AG10803 (cell line): ENCODE measurements around the gene CD40.

Experiments
- DNase-seq: peaks from one replicate; pipeline ENCODE4 v3.0.0; 2010; ENCODE audit warnings: low read depth
- H3K4me3 ChIP-seq: 2 replicates; pipeline ENCODE4 v1.5.1; 2011; ENCODE audit warnings: mild to moderate bottlenecking, low read length, control low read depth
- TF ChIP-seq, protein P1 (sequence below): conservative IDR thresholded peaks from 2 replicates; pipeline ENCODE4 v1.5.1; 2011; ENCODE audit warnings: mild to moderate bottlenecking, low read length, control low read depth, inconsistent platforms

The CD40 gene

DNA sequence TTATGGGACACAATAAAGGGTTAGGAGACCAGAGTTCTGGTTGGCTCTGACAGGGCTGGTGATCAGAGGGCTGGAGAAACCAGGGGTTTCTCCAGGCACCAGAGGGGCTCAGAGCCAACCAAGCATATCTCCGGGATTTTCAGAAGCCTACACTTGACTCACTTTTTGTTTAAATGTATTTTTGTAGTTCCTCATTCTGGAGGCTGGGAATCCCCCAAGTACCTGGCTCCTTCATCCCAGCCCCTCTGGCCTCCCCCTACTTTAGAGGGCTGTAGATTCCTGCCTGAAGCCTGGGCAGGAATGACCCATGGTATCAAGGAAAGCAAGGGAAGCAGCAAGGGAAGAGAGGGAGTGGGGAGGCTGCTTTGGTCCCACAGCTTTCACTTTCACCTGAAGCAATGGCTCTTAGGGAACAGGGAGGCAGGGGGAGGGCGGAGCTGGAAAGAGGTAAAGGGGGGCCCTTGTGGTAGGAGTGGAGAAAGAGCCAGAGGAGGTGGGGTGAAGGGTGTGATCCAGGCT lies 973 bp downstream of the CD40 start:
- no peak for DNase-seq
- TF ChIP-seq, protein P1, sequence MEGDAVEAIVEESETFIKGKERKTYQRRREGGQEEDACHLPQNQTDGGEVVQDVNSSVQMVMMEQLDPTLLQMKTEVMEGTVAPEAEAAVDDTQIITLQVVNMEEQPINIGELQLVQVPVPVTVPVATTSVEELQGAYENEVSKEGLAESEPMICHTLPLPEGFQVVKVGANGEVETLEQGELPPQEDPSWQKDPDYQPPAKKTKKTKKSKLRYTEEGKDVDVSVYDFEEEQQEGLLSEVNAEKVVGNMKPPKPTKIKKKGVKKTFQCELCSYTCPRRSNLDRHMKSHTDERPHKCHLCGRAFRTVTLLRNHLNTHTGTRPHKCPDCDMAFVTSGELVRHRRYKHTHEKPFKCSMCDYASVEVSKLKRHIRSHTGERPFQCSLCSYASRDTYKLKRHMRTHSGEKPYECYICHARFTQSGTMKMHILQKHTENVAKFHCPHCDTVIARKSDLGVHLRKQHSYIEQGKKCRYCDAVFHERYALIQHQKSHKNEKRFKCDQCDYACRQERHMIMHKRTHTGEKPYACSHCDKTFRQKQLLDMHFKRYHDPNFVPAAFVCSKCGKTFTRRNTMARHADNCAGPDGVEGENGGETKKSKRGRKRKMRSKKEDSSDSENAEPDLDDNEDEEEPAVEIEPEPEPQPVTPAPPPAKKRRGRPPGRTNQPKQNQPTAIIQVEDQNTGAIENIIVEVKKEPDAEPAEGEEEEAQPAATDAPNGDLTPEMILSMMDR, result no peak

DNA sequence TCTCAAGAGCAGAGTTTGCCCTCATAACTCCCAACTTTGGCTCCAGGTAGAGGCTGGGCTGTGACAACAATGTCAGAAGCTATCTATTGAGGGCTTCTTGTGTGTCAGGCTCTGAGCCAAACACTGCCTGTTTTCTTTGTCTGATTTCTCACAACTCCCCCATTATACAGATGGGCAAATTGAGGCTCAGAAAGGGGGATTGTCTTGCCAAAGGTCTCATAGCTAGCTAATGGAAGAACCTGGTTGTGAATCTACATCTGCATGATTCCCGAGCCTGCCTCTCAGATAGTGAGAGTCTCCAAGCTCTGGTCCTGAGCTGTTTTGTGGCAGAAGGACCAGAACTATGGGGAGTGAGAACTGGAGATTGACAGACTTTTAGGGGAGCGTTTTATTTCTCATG lies 1.4 kb downstream of the CD40 start:
- H3K4me3 ChIP-seq, result no peak overlapping the region
- DNase-seq, result no peak
- TF ChIP-seq, protein P1, result no peak

More for the DNA sequence above, 973 bp downstream of the CD40 start:
- no peak overlapping the region for H3K4me3 ChIP-seq

DNA sequence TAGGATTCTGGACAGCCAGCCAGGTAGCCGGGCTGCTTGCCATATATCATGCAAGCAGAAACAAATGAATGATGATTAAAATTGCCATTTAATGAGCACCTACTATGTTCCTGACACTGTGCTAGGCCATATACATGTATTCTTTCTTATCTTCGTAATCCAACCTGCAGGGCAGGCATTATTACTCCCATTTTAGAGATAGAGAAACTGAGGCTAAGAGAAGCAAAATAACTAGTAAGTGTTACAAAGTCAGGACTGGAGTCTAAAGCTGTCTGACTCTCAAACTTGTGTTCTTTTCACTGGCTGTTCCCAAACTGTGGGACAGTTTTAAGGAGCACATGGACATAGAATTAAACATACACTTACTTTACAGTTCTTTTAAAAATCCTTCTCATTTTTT lies 2.0 kb downstream of the CD40 start:
- no peak overlapping the region for H3K4me3 ChIP-seq
- no peak for DNase-seq
- TF ChIP-seq, protein P1, result no peak

DNA sequence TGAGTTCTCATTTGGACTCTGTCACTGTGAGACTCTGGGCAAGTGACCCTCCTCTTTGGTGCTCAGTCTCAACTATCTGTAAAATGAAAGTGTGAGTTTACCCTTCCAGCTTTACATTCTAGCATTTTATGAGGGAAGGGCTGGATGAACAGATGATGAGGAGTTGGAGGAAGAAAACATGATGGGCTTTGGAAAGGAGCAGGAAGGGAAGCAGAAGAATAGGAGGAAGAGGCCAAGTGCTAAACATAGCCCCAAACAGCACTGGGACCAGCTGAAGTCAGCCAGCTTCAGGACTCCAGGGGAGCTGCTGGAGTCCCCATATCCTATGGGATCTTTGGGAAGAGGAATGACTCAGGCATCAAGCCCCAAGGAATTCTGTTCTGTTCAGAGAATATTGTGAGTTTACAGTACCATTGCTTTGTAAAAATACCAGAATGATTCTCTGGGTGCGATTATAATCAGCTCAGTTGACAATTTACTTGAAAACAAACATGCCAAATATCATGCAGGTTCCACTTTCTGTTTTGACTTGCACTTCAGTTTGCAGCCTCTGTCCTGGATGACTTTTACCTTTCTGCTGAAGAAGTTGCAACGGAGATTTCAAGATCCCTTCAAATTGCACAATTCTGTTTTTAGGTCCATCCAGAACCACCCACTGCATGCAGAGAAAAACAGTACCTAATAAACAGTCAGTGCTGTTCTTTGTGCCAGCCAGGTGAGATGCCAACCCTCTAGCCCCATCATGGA lies 3.2 kb downstream of the CD40 start:
- TF ChIP-seq, protein P1, result no peak
- H3K4me3 ChIP-seq, result no peak overlapping the region
- DNase-seq, result no peak

DNA sequence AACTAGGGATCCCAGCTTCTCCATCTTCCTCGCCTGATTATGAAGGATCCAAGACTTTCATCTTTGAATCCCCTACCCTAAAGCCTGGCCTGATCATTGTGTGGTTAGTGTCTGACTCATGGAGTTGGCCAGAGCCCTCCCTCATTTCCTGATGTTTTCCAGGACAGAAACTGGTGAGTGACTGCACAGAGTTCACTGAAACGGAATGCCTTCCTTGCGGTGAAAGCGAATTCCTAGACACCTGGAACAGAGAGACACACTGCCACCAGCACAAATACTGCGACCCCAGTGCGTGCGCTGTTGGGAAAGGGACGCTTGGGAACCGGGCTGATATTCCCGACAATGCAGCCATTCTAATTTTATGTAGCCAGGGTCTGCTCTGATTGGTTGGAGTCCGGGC lies 4.0 kb downstream of the CD40 start:
- peak; percentile 38 for DNase-seq
- no peak overlapping the region for H3K4me3 ChIP-seq
- TF ChIP-seq, protein P1, result no peak

DNA sequence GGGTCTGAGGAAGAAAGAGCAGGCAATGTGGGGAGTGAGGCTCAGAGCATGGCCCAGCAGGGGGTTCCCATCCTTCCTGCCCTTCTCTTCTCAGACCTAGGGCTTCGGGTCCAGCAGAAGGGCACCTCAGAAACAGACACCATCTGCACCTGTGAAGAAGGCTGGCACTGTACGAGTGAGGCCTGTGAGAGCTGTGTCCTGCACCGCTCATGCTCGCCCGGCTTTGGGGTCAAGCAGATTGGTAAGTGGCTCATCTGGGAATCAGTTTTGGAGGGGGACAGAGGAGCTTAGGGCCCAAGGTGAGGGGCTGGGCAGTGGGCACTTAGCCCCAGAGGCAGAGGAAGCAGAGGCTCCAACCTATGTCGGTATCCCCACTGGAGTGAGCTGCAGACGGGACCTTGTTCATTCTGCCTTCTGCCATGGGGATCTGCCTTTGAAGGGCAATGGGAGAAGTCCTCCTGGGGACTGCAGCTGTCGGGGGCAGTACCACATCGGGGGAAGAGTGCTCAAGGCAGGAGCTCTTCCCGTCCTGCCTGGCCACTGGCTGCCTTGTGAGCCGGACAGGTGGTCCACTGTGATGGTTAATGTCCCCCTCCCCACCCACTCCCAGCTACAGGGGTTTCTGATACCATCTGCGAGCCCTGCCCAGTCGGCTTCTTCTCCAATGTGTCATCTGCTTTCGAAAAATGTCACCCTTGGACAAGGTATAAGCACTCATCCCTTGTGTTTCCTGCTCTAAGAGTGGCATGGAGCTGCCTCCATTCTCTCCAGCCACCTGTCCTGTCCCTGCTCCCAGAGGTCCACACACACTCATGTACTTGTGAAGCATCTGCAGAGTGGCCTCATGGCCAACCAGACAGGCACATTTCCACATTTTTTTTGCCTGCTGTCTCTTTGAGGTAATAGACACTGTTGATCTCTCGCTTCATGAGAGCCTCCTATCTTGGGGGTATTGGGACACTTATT lies 4.7 kb downstream of the CD40 start:
- DNase-seq, result no peak
- no peak overlapping the region for H3K4me3 ChIP-seq
- TF ChIP-seq, protein P1, result no peak
